ENCODE data around the gene RBBP8NL. TPM values are rescaled to one million over a fixed set of nuclear protein-coding genes. Genes with fewer than 3 reads are reported as not detected.

RBBP8NL gene
- total RNA-seq, 1 experiment from 2014 or later: 6.2 TPM

- H3K27me3 Mint-ChIP-seq (ENCODE audit: unreplicated experiment): no peaks in the 10 kb centered on the region
- intact Hi-C loops (cut with micrococcal nuclease; ENCODE audit: unreplicated experiment): loop anchor here (5.0 kb wide), 1 partner anchor 231 kb away; no protein-coding TSS in a partner anchor
- peak within 1 kb of the TSS; percentile 96 for H3K4me3 Mint-ChIP-seq (ENCODE audit: low read depth, unreplicated experiment)
- DNase-seq: peak; percentile 98
- H3K9me3 Mint-ChIP-seq (ENCODE audit: low read depth, unreplicated experiment): peaks cover 5% of the 10 kb centered on the region
- H3K36me3 Mint-ChIP-seq (ENCODE audit: insufficient read depth, unreplicated experiment): peaks cover 95% of the 10 kb centered on the region
- H3K27ac Mint-ChIP-seq (ENCODE audit: unreplicated experiment): peak within 1 kb of the TSS; percentile 92
- BruUV-seq (replicated peaks): TSS peak; percentile 76
- CTCF ChIA-PET: interaction anchor here (0.6 to 2.1 kb wide), 20 partner anchors 10 to 622 kb away, joined by 3 to 11 read pairs (median 4); partner anchors contain the start of gene ADRM1
- peaks cover 63% of the 10 kb centered on the region for H3K4me1 Mint-ChIP-seq (ENCODE audit: low read depth, unreplicated experiment)
- TF ChIP-seq CTCF (IDR thresholded peaks at IDR 0.05; ENCODE audit: unreplicated experiment): no peak
Measured at GRCh38 chr20:62386383-62387218, 40.7 kb downstream of the RBBP8NL start, which contains the start of gene RPS21. Gene RPS21, plus strand, starts transcription at chr20:62387103. Its CDS starts 236 bp downstream, at chr20:62387339.

GRCh38 chr20:62382306-62383198 lies 44.8 kb downstream of the RBBP8NL start:
- peak overlapping the region; percentile 0 for H3K4me3 Mint-ChIP-seq (ENCODE audit: low read depth, unreplicated experiment)

GRCh38 chr20:62381842-62382241 lies 45.5 kb downstream of the RBBP8NL start:
- peak overlapping the region; percentile 41 for H3K27ac Mint-ChIP-seq (ENCODE audit: unreplicated experiment)
- CTCF ChIA-PET: interaction anchor here (0.5 to 1.9 kb wide), 12 partner anchors 12 to 275 kb away, joined by 3 to 44 read pairs (median 12); partner anchors contain the start of genes ADRM1 and RBBP8NL
- intact Hi-C loops (cut with micrococcal nuclease; ENCODE audit: unreplicated experiment): loop anchor here (1.0 kb wide), 1 partner anchor 80 kb away; the partner anchor contains the start of gene ADRM1
- H3K36me3 Mint-ChIP-seq (ENCODE audit: insufficient read depth, unreplicated experiment): peaks cover 72% of the 10 kb centered on the region
- BruUV-seq (replicated peaks): no TSS peak
- DNase-seq: no peak
- no peaks in the 10 kb centered on the region for H3K27me3 Mint-ChIP-seq (ENCODE audit: unreplicated experiment)
- TF ChIP-seq CTCF (IDR thresholded peaks at IDR 0.05; ENCODE audit: unreplicated experiment): no peak
- H3K9me3 Mint-ChIP-seq (ENCODE audit: low read depth, unreplicated experiment): peaks cover 5% of the 10 kb centered on the region
- H3K4me3 Mint-ChIP-seq (ENCODE audit: low read depth, unreplicated experiment): peak overlapping the region; percentile 0
- H3K4me1 Mint-ChIP-seq (ENCODE audit: low read depth, unreplicated experiment): peaks cover 42% of the 10 kb centered on the region

More at GRCh38 chr20:62382306-62383198, 44.8 kb downstream of the RBBP8NL start:
- BruUV-seq (replicated peaks): no TSS peak
- no peaks in the 10 kb centered on the region for H3K27me3 Mint-ChIP-seq (ENCODE audit: unreplicated experiment)
- peaks cover 42% of the 10 kb centered on the region for H3K4me1 Mint-ChIP-seq (ENCODE audit: low read depth, unreplicated experiment)
- TF ChIP-seq CTCF (IDR thresholded peaks at IDR 0.05; ENCODE audit: unreplicated experiment): peak; percentile 98
- peak; percentile 98 for DNase-seq
- H3K27ac Mint-ChIP-seq (ENCODE audit: unreplicated experiment): peak overlapping the region; percentile 41
- intact Hi-C loops (cut with micrococcal nuclease; ENCODE audit: unreplicated experiment): loop anchor here (1.0 kb wide), 1 partner anchor 80 kb away; the partner anchor contains the start of gene ADRM1
- H3K9me3 Mint-ChIP-seq (ENCODE audit: low read depth, unreplicated experiment): peaks cover 5% of the 10 kb centered on the region
- peaks cover 73% of the 10 kb centered on the region for H3K36me3 Mint-ChIP-seq (ENCODE audit: insufficient read depth, unreplicated experiment)
- CTCF ChIA-PET: interaction anchor here (0.6 to 1.9 kb wide), 21 partner anchors 8 to 198 kb away, joined by 3 to 44 read pairs (median 5); partner anchors contain the start of genes ADRM1 and RBBP8NL

Data from Calu3 (cell line).